ENCODE measurements around the gene PDE4A. TPM values are rescaled to one million over a fixed set of nuclear protein-coding genes. Genes with fewer than 3 reads are reported as not detected.

Gene PDE4A
- total RNA-seq, 4 donors from 2014 or later, result 6.4 to 10.1 (median 8.4) TPM

- Histone ChIP-seq H3K4me1 (peaks cover 12 to 18% of the 10 kb centered on the region in 2 donors), H3K27me3 (no peaks in the 10 kb centered on the region), H3K4me3 (no peak overlapping the region), H3K27ac (no peak overlapping the region), H3K36me3 (peaks cover 0 to 5% of the 10 kb centered on the region in 2 donors), H3K9me3 (no peaks in the 10 kb centered on the region)
- ATAC-seq (no peak), DNase-seq (no peak)
- in situ Hi-C loops (cut with MboI; ENCODE audit: low sequenced_read_pairs in 4 of 4), result no loop called here
- TF ChIP-seq POLR2A (IDR thresholded peaks at IDR 0.05) (no peak), CTCF (IDR thresholded peaks at IDR 0.05 in 4 of 5, conservative IDR thresholded peaks at IDR 0.05 in 1 of 5) (no peak)
- intact Hi-C loops (cut with DNase I; ENCODE audit: low total_unique reads), result no loop called here
Observed at GRCh38 chr19:10442698-10443097, 22.4 kb downstream of the PDE4A start.

GRCh38 chr19:10449037-10449436 lies 28.7 kb downstream of the PDE4A start:
- Histone ChIP-seq H3K27me3 (no peaks in the 10 kb centered on the region), H3K4me3 (no peak overlapping the region), H3K27ac (no peak overlapping the region), H3K36me3 (peaks cover 0 to 21% of the 10 kb centered on the region in 2 donors), H3K4me1 (no peaks in the 10 kb centered on the region), H3K9me3 (no peaks in the 10 kb centered on the region)
- DNase-seq (no peak), ATAC-seq (no peak)
- in situ Hi-C loops (cut with MboI; ENCODE audit: low sequenced_read_pairs in 4 of 4), result no loop called here
- intact Hi-C loops (cut with DNase I; ENCODE audit: low total_unique reads), result no loop called here
- TF ChIP-seq POLR2A (IDR thresholded peaks at IDR 0.05), result no peak

GRCh38 chr19:10450191-10450852 lies 30.0 kb downstream of the PDE4A start:
- H3K4me3 ChIP-seq, result no peak overlapping the region
- H3K9me3 ChIP-seq, result no peaks in the 10 kb centered on the region
- DNase-seq (no peak), ATAC-seq (no peak)
- no peak overlapping the region for H3K27ac ChIP-seq
- TF ChIP-seq CTCF (IDR thresholded peaks at IDR 0.05 in 4 of 5, conservative IDR thresholded peaks at IDR 0.05 in 1 of 5) (no peak), POLR2A (IDR thresholded peaks at IDR 0.05) (no peak)
- no peaks in the 10 kb centered on the region for H3K4me1 ChIP-seq
- in situ Hi-C loops (cut with MboI; ENCODE audit: low sequenced_read_pairs in 4 of 4) (no loop called here), intact Hi-C loops (cut with DNase I; ENCODE audit: low total_unique reads) (no loop called here)
- H3K36me3 ChIP-seq, result peaks cover 0 to 21% of the 10 kb centered on the region in 2 donors
- H3K27me3 ChIP-seq, result no peaks in the 10 kb centered on the region

- DNase-seq (no peak), ATAC-seq (no peak)
- H3K4me3 ChIP-seq, result no peak overlapping the region
- no peaks in the 10 kb centered on the region for H3K4me1 ChIP-seq
- H3K27ac ChIP-seq, result no peak overlapping the region
- in situ Hi-C loops (cut with MboI; ENCODE audit: low sequenced_read_pairs in 4 of 4) (no loop called here), intact Hi-C loops (cut with DNase I; ENCODE audit: low total_unique reads) (no loop called here)
- peaks cover 0 to 21% of the 10 kb centered on the region in 2 donors for H3K36me3 ChIP-seq
- TF ChIP-seq POLR2A (IDR thresholded peaks at IDR 0.05) (no peak), CTCF (IDR thresholded peaks at IDR 0.05 in 4 of 5, conservative IDR thresholded peaks at IDR 0.05 in 1 of 5) (no peak)
- H3K27me3 ChIP-seq, result no peaks in the 10 kb centered on the region
- H3K9me3 ChIP-seq, result no peaks in the 10 kb centered on the region
Observed at GRCh38 chr19:10450853-10451609, 30.7 kb downstream of the PDE4A start.

Data from gastrocnemius medialis (tissue), 4 donors.